Left lung (tissue), 10 donors: ENCODE results near the gene DCST2. TPM values are rescaled to one million over a fixed set of nuclear protein-coding genes. Genes with fewer than 3 reads are reported as not detected.
A peak's percentile ranks its signal among the peaks of the same experiment; 100 is the strongest.

Experiments used
- ATAC-seq: fragments of 200-7000 bp; cut with Tn5 transposase; one replicate; pipeline ENCODE4 v1.9.1; 2020; ENCODE audit warnings: moderate library complexity
- DNase-seq, 4 donors: peaks; one replicate each; pipeline ENCODE4 v3.0.0-alpha.2; 2013 to 2020
- H3K27ac ChIP-seq, 2 donors: fragments of 200-600 bp; sonication (generic) in 1 of 2; one replicate each; pipeline versions ENCODE4 v1.5.0 to v1.8.0; 2020 to 2021
- H3K27me3 ChIP-seq, 2 donors: fragments of 200-600 bp; sonication (generic) in 1 of 2; one replicate each; pipeline versions ENCODE4 v1.5.0 to v1.8.0; 2020 to 2021
- H3K36me3 ChIP-seq, 2 donors: fragments of 200-600 bp; sonication (generic) in 1 of 2; one replicate each; pipeline versions ENCODE4 v1.5.0 to v1.8.0; 2020 to 2021
- H3K4me1 ChIP-seq, 2 donors: fragments of 200-600 bp; one replicate each; pipeline ENCODE4 v1.8.0; 2021
- H3K4me3 ChIP-seq, 2 donors: fragments of 200-600 bp; sonication (generic) in 1 of 2; one replicate each; pipeline versions ENCODE4 v1.5.0 to v1.8.0; 2020 to 2021; ENCODE audit warnings: mild to moderate bottlenecking in 1 of 2
- H3K9me3 ChIP-seq, 2 donors: fragments of 200-600 bp; sonication (generic) in 1 of 2; one replicate each; pipeline versions ENCODE4 v1.5.0 to v1.8.0; 2020 to 2021
- CTCF ChIP-seq, 2 donors: fragments of 200-600 bp; sonication (generic) in 1 of 2; IDR thresholded peaks; one replicate each; pipeline versions ENCODE4 v1.5.0 to v1.8.0; 2021; ENCODE audit warnings: antibody characterized with exemption in 2 of 2
- intact Hi-C, 2 donors: fragments of 100-400 bp; cut with DNase I; formaldehyde crosslinking; loops; one replicate each; pipeline versions ENCODE4 v1.11.2 to v1.14.2; 2022
- polyA plus RNA-seq, 6 donors: library from polyadenylated mRNA; unstranded; fragments of 120-200 nt; gene quantifications; one replicate each; pipeline ENCODE4 v1.2.1, GENCODE V29; 2013; ENCODE audit not compliant: insufficient read length in 6 of 6
- total RNA-seq, 2 donors: library from RNA; stranded (reverse); fragmentation: NEBNext Ultra II Directional; extraction: Animal tissue kit (Norgen Biotek cat#: 25700); gene quantifications; one replicate each; pipeline ENCODE4 v1.2.1, GENCODE V29; 2021
- donor health status: DM: no; HTN: yes; CAD: no.
- donor health status: DM: no; HTN: no; CAD: no.

DCST2 gene
- total and polyA plus RNA-seq, 8 donors: 0.60 to 2.5 (median 2.0) TPM

- Histone ChIP-seq H3K4me1 (peaks cover 0 to 19% of the 10 kb centered on the region in 2 donors), H3K4me3 (no peak overlapping the region), H3K36me3 (no peaks in the 10 kb centered on the region), H3K9me3 (no peaks in the 10 kb centered on the region), H3K27me3 (no peaks in the 10 kb centered on the region), H3K27ac (no peak overlapping the region)
- ATAC-seq: no peak
- DNase-seq: no peak
- intact Hi-C loops: no loop called here
- no peak for TF ChIP-seq CTCF (IDR thresholded peaks at IDR 0.05)
These were observed 10.2 kb upstream of the DCST2 start for GRCh38 chr1:155043793-155044192.

GRCh38 chr1:155043301-155043702 is 9.7 kb upstream of the DCST2 start:
- ATAC-seq (no peak), DNase-seq (peak in 1 of 4 donors; percentile 75)
- H3K27ac ChIP-seq: no peak overlapping the region
- no peaks in the 10 kb centered on the region for H3K36me3 ChIP-seq
- H3K4me1 ChIP-seq: peaks cover 0 to 24% of the 10 kb centered on the region in 2 donors
- H3K9me3 ChIP-seq: no peaks in the 10 kb centered on the region
- H3K4me3 ChIP-seq: no peak overlapping the region
- intact Hi-C loops: no loop called here
- TF ChIP-seq CTCF (IDR thresholded peaks at IDR 0.05): no peak
- H3K27me3 ChIP-seq: no peaks in the 10 kb centered on the region

- Histone ChIP-seq H3K36me3 (no peaks in the 10 kb centered on the region), H3K27me3 (no peaks in the 10 kb centered on the region), H3K9me3 (no peaks in the 10 kb centered on the region), H3K4me1 (peaks cover 0 to 26% of the 10 kb centered on the region in 2 donors), H3K27ac (no peak overlapping the region), H3K4me3 (no peak overlapping the region)
- DNase-seq (no peak), ATAC-seq (no peak)
- no peak for TF ChIP-seq CTCF (IDR thresholded peaks at IDR 0.05)
- intact Hi-C loops: no loop called here
These were observed 9.2 kb upstream of the DCST2 start for GRCh38 chr1:155042789-155043188.

GRCh38 chr1:155040358-155041093 is 6.9 kb upstream of the DCST2 start:
- H3K9me3 ChIP-seq: no peaks in the 10 kb centered on the region
- no peaks in the 10 kb centered on the region for H3K27me3 ChIP-seq
- ATAC-seq (no peak), DNase-seq (peak in 1 of 4 donors; percentile 63)
- H3K36me3 ChIP-seq: no peaks in the 10 kb centered on the region
- H3K4me1 ChIP-seq: peaks cover 0 to 39% of the 10 kb centered on the region in 2 donors
- intact Hi-C loops: no loop called here
- no peak overlapping the region for H3K27ac ChIP-seq
- no peak for TF ChIP-seq CTCF (IDR thresholded peaks at IDR 0.05)
- no peak overlapping the region for H3K4me3 ChIP-seq

GRCh38 chr1:155039308-155039669 is 5.7 kb upstream of the DCST2 start:
- intact Hi-C loops: no loop called here
- no peak for ATAC-seq
- no peak for TF ChIP-seq CTCF (IDR thresholded peaks at IDR 0.05)

More at GRCh38 chr1:155039308-155039669, 5.7 kb upstream of the DCST2 start:
- H3K4me1 ChIP-seq: peaks cover 0 to 28% of the 10 kb centered on the region in 2 donors
- no peaks in the 10 kb centered on the region for H3K27me3 ChIP-seq
- DNase-seq: peak in 1 of 4 donors; percentile 58
- H3K36me3 ChIP-seq: no peaks in the 10 kb centered on the region
- no peaks in the 10 kb centered on the region for H3K9me3 ChIP-seq
- no peak overlapping the region for H3K27ac ChIP-seq
- no peak overlapping the region for H3K4me3 ChIP-seq
